Vagina (tissue), 2 donors: Measurements from ENCODE around the gene WDR37.

Experiments
- POLR2A ChIP-seq, 2 donors: fragments of 450-650 bp; IDR thresholded peaks; one replicate each; pipeline ENCODE4 v1.6.1; 2017; ENCODE audit warnings: antibody characterized with exemption in 2 of 2, mild to moderate bottlenecking in 2 of 2, moderate library complexity in 2 of 2
- POLR2AphosphoS5 ChIP-seq, 2 donors: sonication (generic); formaldehyde crosslinking; IDR thresholded peaks; one replicate each; pipeline ENCODE4 v1.9.0; 2017; ENCODE audit warnings: antibody characterized with exemption in 2 of 2, mild to moderate bottlenecking in 2 of 2, low read depth in 1 of 2; ENCODE audit not compliant: insufficient read depth in 1 of 2
- TF ChIP-seq, protein P1 (sequence below), 3 experiments: fragments of 450-650 bp in 2 of 3; fragments of 200-600 bp in 1 of 3; sonication (generic) in 1 of 3; IDR thresholded peaks; one replicate each; pipeline ENCODE4 v1.5.1; 2017 to 2019; ENCODE audit warnings: antibody characterized with exemption in 3 of 3, mild to moderate bottlenecking in 2 of 3, moderate library complexity in 2 of 3

- TF ChIP-seq, protein P1, sequence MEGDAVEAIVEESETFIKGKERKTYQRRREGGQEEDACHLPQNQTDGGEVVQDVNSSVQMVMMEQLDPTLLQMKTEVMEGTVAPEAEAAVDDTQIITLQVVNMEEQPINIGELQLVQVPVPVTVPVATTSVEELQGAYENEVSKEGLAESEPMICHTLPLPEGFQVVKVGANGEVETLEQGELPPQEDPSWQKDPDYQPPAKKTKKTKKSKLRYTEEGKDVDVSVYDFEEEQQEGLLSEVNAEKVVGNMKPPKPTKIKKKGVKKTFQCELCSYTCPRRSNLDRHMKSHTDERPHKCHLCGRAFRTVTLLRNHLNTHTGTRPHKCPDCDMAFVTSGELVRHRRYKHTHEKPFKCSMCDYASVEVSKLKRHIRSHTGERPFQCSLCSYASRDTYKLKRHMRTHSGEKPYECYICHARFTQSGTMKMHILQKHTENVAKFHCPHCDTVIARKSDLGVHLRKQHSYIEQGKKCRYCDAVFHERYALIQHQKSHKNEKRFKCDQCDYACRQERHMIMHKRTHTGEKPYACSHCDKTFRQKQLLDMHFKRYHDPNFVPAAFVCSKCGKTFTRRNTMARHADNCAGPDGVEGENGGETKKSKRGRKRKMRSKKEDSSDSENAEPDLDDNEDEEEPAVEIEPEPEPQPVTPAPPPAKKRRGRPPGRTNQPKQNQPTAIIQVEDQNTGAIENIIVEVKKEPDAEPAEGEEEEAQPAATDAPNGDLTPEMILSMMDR (IDR thresholded peaks at IDR 0.05), result no peak
- no peak for TF ChIP-seq POLR2A (IDR thresholded peaks at IDR 0.05)
- TF ChIP-seq POLR2AphosphoS5 (IDR thresholded peaks at IDR 0.05; ENCODE audit: insufficient read depth in 1 of 2, low read depth in 1 of 2), result no peak
Observed at GRCh38 chr10:1119501-1119900, 63.3 kb downstream of the WDR37 start.
